Mammary epithelial cell (primary cell): Measurements from ENCODE around the gene SLC35G4.

ENCODE experiments used
- EZH2 ChIP-seq: IDR thresholded peaks from 2 replicates; pipeline ENCODE4 v1.6.1; 2012; ENCODE audit warnings: low read length, inconsistent platforms, borderline replicate concordance
- TF ChIP-seq, protein P1 (sequence below), 2 donors: IDR thresholded peaks in 1 of 2; conservative IDR thresholded peaks in 1 of 2; 2 replicates each; pipeline ENCODE4 v1.5.1; 2011 to 2012; ENCODE audit warnings: inconsistent platforms in 2 of 2, low read length in 2 of 2, mild to moderate bottlenecking in 2 of 2, control low read depth in 1 of 2, low read depth in 1 of 2; ENCODE audit not compliant: insufficient read depth in 1 of 2; ENCODE audit errors: extremely low read depth in 1 of 2

GRCh38 chr18:11561293-11561692 lies 48.1 kb upstream of the SLC35G4 start:
- TF ChIP-seq, protein P1, sequence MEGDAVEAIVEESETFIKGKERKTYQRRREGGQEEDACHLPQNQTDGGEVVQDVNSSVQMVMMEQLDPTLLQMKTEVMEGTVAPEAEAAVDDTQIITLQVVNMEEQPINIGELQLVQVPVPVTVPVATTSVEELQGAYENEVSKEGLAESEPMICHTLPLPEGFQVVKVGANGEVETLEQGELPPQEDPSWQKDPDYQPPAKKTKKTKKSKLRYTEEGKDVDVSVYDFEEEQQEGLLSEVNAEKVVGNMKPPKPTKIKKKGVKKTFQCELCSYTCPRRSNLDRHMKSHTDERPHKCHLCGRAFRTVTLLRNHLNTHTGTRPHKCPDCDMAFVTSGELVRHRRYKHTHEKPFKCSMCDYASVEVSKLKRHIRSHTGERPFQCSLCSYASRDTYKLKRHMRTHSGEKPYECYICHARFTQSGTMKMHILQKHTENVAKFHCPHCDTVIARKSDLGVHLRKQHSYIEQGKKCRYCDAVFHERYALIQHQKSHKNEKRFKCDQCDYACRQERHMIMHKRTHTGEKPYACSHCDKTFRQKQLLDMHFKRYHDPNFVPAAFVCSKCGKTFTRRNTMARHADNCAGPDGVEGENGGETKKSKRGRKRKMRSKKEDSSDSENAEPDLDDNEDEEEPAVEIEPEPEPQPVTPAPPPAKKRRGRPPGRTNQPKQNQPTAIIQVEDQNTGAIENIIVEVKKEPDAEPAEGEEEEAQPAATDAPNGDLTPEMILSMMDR (conservative IDR thresholded peaks at IDR 0.05 in 1 of 2, IDR thresholded peaks at IDR 0.05 in 1 of 2; ENCODE audit: extremely low read depth in 1 of 2, insufficient read depth in 1 of 2, low read depth in 1 of 2, low read length in 2 of 2) = no peak
- no peak for TF ChIP-seq EZH2
